NCI-H1417 (cell line): ENCODE results near the gene PCDHB11.
"Not testable (repeated sequence)": the region's sequence is repeated elsewhere in the genome, so short reads cannot be mapped to it uniquely, and the experiment has no call there.

Experiments used
- DNase-seq, 3 experiments: peaks; one replicate each; lab custom pipeline; 2025; lab: John Stamatoyannopoulos, UW

Gene PCDHB11

DNA sequence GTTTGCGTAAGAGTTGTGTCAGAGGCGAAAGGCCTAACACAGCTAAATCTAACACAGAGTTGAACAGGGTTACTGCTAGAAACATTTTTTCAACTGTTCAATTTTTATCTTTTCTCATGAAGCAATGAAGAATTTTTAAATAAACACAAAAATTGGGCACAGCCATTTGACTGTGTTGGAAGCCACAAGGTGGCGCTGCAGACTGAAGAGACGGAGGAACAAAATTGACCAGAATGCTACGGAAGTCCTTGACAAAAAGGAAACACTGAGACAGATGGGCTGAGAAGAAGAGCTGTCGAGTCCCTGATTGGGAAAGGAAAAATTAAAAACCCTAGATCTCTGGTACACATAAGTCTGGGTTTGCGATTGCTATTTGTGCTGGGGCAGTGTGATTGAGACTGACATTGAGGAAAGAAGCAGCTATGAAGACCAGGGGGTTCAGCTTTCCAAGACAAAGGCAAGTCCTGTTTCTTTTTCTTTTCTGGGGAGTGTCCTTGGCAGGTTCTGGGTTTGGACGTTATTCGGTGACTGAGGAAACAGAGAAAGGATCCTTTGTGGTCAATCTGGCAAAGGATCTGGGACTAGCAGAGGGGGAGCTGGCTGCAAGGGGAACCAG lies 12.4 kb upstream of the PCDHB11 start, which contains the start of gene PCDHB9:
TSS of gene PCDHB9 (plus strand) at position 265 of the 616 bp plus-strand sequence. CDS start at position 423, 158 bp downstream.
- DNase-seq: peak; percentile 18 to 71 (median 66)

- not testable (repeated sequence) for DNase-seq
Observed at GRCh38 chr5:141188682-141189081, 10.7 kb upstream of the PCDHB11 start.

DNA sequence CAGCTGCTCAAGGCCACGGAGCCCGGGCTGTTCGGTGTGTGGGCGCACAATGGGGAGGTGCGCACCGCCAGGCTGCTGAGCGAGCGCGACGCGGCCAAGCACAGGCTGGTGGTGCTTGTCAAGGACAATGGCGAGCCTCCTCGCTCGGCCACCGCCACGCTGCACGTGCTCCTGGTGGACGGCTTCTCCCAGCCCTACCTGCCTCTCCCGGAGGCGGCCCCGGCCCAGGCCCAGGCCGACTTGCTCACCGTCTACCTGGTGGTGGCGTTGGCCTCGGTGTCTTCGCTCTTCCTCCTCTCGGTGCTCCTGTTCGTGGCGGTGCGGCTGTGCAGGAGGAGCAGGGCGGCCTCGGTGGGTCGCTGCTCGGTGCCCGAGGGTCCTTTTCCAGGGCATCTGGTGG lies 10.3 kb upstream of the PCDHB11 start:
- DNase-seq: not testable (repeated sequence)

- DNase-seq: peak; percentile 32 to 86 (median 70)
Observed at GRCh38 chr5:141192110-141192725, 7.2 kb upstream of the PCDHB11 start, which contains the start of gene PCDHB10. PCDHB10 (plus strand) TSS chr5:141192353; CDS start chr5:141192553, 200 bp downstream.

GRCh38 chr5:141194332-141194731 lies 5.1 kb upstream of the PCDHB11 start:
- DNase-seq: not testable (repeated sequence)

DNA sequence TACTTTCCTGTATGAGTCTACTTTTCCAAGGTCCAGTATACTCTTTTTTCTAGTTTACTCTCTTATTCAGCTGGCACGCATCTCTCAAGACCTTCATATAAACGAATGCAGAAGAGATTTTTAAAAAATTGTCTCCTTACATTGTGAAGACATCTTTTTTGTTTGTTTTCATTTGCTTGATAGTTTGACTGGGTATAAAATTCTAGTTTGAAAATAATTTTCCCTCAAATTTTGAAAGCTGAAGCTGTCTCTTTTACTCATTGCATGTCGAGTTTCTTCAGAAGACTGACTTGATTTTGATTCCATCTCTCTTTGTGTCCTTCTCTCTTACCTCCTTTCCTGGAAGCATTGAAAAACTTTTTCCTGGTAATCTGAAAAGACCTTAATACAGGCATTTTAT lies 3.1 kb upstream of the PCDHB11 start:
- DNase-seq: no peak

- not testable (repeated sequence) for DNase-seq
Observed at GRCh38 chr5:141201126-141201525, 1.7 kb downstream of the PCDHB11 start.

DNA sequence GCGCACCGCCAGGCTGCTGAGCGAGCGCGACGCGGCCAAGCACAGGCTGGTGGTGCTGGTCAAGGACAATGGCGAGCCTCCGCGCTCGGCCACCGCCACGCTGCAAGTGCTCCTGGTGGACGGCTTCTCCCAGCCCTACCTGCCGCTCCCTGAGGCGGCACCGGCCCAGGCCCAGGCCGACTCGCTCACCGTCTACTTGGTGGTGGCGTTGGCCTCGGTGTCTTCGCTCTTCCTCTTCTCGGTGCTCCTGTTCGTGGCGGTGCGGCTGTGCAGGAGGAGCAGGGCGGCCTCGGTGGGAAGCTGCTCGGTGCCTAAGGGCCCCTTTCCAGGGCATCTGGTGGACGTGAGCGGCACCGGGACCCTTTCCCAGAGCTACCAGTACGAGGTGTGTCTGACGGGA lies 2.2 kb downstream of the PCDHB11 start:
- DNase-seq: not testable (repeated sequence)

- DNase-seq: no peak
Observed at GRCh38 chr5:141208478-141208877, 9.1 kb downstream of the PCDHB11 start, which contains the start of gene PCDHB12. PCDHB12 (plus strand) TSS chr5:141208719; CDS start chr5:141208908, 189 bp downstream.

- not testable (repeated sequence) for DNase-seq
Observed at GRCh38 chr5:141210281-141210680, 10.9 kb downstream of the PCDHB11 start.

DNA sequence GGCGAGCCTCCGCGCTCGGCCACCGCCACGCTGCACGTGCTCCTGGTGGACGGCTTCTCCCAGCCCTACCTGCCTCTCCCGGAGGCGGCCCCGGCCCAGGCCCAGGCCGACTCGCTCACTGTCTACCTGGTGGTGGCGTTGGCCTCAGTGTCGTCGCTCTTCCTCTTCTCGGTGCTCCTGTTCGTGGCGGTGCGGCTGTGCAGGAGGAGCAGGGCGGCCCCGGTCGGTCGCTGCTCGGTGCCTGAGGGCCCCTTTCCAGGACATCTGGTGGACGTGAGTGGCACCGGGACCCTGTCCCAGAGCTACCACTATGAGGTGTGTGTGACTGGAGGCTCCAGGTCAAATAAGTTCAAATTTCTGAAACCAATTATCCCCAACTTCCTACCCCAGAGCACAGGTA lies 11.4 kb downstream of the PCDHB11 start:
- not testable (repeated sequence) for DNase-seq

DNA sequence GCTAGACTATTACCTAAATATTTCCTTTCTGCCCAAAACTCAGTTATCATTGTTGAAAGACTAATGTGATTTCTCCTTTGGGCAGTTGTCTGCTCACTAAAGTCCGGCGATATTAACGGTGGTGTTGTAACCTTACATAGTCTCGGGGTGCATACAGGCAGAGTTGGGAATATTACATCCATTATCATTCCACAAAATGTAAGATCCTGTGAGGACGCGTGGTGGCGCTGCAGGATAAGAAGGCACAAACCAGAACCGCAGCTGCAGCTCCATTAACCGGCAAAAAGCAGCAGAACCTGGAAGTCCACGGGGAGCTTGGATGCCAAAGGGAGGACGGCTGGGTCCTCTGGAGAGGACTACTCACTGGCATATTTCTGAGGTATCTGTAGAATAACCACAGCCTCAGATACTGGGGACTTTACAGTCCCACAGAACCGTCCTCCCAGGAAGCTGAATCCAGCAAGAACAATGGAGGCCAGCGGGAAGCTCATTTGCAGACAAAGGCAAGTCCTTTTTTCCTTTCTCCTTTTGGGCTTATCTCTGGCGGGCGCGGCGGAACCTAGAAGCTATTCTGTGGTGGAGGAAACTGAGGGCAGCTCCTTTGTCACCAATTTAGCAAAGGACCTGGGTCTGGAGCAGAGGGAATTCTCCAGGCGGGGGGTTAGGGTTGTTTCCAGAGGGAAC lies 14.4 kb downstream of the PCDHB11 start, which contains the start of gene PCDHB13:
TSS of gene PCDHB13 (plus strand) at position 264 of the 684 bp plus-strand sequence. CDS start at position 469, 205 bp downstream.
- not testable (repeated sequence) for DNase-seq

DNA sequence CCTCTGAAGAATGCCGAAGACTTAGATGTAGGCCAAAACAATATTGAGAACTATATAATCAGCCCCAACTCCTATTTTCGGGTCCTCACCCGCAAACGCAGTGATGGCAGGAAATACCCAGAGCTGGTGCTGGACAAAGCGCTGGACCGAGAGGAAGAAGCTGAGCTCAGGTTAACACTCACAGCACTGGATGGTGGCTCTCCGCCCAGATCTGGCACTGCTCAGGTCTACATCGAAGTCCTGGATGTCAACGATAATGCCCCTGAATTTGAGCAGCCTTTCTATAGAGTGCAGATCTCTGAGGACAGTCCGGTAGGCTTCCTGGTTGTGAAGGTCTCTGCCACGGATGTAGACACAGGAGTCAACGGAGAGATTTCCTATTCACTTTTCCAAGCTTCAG lies 15.2 kb downstream of the PCDHB11 start:
- not testable (repeated sequence) for DNase-seq

DNA sequence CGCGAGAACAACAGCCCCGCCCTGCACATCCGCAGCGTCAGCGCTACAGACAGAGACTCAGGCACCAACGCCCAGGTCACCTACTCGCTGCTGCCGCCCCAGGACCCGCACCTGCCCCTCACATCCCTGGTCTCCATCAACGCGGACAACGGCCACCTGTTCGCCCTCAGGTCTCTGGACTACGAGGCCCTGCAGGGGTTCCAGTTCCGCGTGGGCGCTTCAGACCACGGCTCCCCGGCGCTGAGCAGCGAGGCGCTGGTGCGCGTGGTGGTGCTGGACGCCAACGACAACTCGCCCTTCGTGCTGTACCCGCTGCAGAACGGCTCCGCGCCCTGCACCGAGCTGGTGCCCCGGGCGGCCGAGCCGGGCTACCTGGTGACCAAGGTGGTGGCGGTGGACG lies 16.1 kb downstream of the PCDHB11 start:
- not testable (repeated sequence) for DNase-seq

- DNase-seq: not testable (repeated sequence)
Observed at GRCh38 chr5:141216035-141216434, 16.6 kb downstream of the PCDHB11 start.

DNA sequence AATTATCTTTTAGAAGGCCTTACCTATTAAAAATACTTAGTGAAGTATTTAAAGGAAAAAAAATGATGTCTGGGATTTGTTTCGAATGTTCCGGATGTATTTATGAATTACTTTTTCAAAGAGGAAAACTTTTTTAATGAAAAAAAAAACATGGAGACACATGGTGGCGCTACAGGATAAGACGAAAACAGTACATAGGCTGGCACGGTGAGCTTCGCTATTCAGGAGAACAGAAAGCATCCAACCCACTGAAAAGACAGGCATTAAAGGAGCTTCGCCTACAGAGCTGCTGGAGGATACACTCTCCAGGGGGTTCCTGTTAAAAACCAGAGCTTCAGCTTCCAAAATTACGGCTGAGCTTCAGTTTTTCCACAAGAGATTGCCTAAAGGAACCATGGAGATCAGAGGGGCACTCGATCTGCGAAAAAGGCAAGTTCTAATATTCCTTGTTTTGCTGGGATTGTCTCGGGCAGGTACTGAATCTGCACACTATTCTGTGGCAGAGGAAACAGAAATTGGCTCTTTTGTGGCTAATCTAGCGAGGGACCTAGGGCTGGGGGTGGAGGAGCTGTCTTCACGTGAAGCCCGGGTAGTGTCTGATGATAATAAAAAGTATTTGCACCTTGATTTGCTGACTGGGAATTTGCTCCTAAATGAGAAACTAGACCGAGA lies 23.8 kb downstream of the PCDHB11 start, which contains the start of gene PCDHB14:
TSS of gene PCDHB14 (plus strand) at position 232 of the 672 bp plus-strand sequence. CDS start at position 395, 163 bp downstream.
- peak in 2 of 3 experiments; percentile 23 to 45 for DNase-seq

GRCh38 chr5:141224844-141225243 lies 25.4 kb downstream of the PCDHB11 start:
- not testable (repeated sequence) for DNase-seq

GRCh38 chr5:141225421-141225820 lies 26.0 kb downstream of the PCDHB11 start:
- not testable (repeated sequence) for DNase-seq

- DNase-seq: peak in 1 of 3 experiments; percentile 46
Observed at GRCh38 chr5:141234109-141234667, 34.8 kb downstream of the PCDHB11 start.

- not testable (repeated sequence) for DNase-seq
Observed at GRCh38 chr5:141235922-141236321, 36.5 kb downstream of the PCDHB11 start.
